Stimulated activated CD4-positive, alpha-beta T cell treated with anti-CD3 and anti-CD28 coated beads, TNF-alpha, amount 100 ng/mL, for 1 hour (primary cell): ENCODE results near the gene PIMREG.

Experiments used
- DNase-seq, 3 donors: peaks; one replicate each; pipeline ENCODE4 v3.0.0-alpha.2; 2020; ENCODE audit warnings: low read depth in 3 of 3, low spot score in 1 of 3

The PIMREG gene, protein sequence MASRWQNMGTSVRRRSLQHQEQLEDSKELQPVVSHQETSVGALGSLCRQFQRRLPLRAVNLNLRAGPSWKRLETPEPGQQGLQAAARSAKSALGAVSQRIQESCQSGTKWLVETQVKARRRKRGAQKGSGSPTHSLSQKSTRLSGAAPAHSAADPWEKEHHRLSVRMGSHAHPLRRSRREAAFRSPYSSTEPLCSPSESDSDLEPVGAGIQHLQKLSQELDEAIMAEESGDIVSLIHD

GRCh38 chr17:6443692-6444570 lies at the start of gene PIMREG:
Gene PIMREG (plus strand): TSS chr17:6444455. CDS start chr17:6445111, 656 bp downstream.
- DNase-seq = peak; percentile 73 to 91 (median 81)

GRCh38 chr17:6398955-6399354 lies 45.3 kb upstream of the PIMREG start:
- DNase-seq = no peak

DNA sequence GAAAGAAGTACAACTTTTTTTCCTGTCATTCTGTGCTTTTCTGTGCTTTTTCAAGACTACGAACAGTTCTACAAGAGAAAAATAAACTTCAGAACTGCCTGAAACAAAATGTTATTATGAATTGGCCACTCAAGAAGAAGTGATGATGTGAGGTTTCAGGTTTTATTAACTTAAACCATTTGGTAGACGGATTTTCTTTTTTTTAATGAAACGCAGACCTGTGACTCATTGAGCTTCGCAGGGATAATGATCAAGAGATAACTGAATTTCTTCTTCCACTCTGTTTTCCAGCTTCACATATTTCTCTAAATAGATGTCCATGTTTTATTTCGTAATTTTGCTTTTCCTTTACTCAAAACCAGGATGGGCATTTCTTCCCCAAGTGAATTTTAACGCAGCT lies 42.0 kb upstream of the PIMREG start:
- DNase-seq = no peak

- DNase-seq = no peak
Observed at GRCh38 chr17:6408276-6408675, 36.0 kb upstream of the PIMREG start.

DNA sequence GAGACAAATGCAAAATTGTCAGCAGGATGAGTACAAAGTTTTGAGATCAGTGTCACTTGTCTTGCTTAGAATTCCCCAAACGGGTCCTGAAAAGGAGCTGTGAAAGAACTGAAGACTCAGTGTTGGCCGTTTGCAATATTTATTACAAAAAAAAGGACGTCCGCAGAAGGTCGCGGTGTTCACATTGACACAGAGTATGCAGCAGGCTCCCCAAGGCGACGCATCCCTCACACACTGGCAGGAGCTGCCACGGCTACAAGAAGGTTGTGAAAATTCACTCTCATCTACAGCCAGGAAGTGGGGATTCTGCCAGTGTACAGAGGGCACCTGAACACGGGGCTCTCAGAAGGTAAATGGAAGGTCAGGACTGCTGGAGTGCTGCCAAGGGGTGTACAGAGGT lies 35.5 kb upstream of the PIMREG start:
- no peak for DNase-seq

DNA sequence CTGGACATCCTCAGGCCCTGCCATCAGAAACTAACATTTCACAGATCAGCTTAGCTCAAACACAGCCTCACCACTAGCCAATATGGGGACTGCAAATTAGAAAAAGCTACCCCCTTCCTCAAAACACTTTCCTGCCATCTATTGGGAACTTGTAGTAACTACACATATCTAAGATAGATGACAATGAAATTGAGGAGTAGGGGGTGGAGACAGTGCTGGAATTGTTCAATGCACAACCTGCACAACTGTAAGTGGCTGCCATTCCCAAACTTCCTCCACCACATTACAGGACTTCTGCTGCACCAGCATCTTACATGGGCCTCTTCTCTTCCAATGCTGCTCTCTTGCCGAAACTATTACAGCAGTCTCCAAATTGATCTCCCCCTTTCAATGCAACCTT lies 31.2 kb upstream of the PIMREG start:
- no peak for DNase-seq

GRCh38 chr17:6415616-6416015 lies 28.6 kb upstream of the PIMREG start:
- no peak for DNase-seq

- DNase-seq = no peak
Observed at GRCh38 chr17:6420173-6420641, 24.0 kb upstream of the PIMREG start.

DNA sequence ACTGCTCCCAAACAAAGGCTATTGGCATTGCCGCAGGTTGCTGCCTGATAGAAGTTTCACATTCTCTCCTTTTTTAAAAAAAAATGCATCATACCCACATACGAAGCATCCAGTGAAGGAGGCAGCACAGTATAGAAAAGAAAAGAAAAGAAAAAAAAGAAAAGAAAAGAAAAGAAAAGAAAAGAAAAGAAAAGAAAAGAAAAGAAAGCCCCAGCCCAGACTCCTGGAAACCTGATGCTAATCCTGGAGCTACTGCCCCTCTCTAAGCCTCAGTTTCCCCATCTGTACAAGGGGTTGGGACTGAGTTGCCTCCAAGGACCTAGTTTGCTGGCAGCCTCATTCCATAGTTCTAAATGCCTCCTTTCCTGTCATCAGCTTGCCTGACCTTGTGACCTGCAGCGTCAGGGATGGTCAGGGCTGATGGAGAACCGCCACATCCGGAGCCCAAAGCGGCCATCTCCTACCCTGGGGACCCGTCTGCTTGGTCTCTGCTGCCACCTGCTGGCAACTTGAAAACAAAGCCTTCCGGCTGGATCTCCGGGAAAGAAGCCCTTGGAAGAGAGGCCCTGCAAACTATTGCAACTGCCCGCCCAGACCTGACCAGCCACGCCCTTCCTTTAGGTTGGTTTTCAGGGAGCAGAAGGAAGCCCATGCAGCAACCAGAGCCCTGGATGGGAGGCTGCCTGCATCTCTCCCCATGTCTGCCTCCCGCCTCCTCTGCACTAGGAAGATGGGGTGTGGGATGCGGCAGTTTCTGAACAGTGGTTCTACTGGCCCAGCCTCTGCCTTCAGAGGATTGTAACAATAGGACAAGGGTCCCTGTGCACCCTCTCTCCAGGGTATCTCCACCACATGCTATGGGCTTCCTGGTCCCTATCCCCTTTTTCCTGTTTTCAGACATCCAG lies 22.3 kb upstream of the PIMREG start:
- DNase-seq = peak; percentile 26 to 64 (median 47)

GRCh38 chr17:6422654-6423241 lies 21.5 kb upstream of the PIMREG start:
- no peak for DNase-seq

- no peak for DNase-seq
Observed at GRCh38 chr17:6423931-6424330, 20.3 kb upstream of the PIMREG start.

DNA sequence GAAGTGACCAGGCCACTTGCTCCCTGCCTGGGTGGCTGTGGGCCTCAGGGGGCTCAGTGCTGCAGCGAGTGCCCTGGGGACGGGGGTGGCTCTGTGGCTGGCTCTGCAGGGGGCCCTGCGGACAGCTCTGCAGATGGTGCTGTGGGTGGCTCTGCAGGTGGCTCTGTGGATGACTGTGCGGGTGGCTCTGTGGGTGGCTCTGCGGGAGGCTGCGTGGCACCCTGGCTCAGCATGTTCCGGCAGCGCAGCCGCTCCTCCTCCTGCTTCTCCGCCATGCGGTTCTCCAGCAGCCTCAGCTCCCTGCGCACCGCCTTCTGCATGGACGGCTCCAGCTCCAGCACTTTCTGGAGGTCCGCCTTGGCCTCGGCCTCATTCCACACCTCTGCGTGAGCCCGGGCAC lies 18.8 kb upstream of the PIMREG start:
- no peak for DNase-seq

DNA sequence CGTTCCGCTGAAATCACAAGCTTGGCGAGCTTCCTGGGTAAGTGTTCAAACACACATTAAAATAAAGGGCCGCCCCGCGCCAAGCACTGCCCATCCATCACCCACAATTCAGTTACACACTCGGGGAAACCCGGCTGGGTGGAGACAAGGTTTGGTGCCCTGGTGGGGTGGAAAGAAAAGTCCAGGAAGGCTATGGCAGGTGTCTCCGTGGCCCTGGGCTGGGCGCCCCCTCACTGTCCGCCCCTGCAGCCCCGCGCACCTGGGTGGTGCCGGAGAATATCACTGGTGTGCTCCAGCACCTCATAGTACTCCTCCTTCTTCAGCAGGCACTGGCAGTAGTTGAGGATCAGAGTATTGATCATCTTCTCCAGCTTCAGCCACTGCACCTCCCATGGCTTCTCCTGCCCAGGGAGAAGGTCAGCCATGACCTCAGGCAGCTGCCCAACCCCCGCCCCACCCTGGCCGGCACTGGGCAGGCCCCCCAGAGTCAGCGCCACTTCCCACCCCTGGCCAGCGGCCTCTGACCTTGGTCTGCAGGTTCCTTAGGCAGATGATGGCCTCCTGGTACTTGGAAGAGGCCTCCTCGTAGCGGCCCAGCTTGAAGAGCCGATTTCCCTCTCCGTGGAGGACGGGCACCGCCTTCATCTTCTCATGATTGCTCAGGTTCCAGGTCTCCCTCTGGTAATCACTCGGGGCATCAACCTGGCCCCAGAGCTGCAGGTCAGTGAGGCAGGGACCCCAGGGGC lies 17.7 kb upstream of the PIMREG start:
- no peak for DNase-seq

DNA sequence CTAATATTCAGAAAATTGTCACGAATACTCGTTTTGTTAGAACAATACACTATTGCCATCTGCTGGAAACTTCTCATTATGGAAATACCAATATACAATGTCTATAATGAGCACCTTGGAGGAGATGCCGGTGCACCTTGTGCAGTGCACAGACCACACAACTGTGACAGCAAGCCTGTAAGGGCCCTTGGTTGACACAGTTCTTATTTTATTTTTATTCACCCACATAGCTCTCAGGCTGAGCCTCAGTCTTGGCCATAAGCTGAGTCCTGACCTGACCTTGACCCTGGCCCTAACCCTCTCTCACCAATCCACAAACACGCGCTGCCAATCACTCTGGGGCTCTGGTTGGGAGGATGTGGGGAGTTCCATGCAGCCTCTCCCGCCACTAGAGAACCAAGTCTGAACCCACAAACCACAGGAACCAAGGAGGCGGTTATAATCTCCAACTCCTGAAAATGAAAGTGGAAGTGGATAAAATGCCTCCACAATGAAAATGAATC lies 16.9 kb upstream of the PIMREG start:
- no peak for DNase-seq

- DNase-seq = no peak
Observed at GRCh38 chr17:6428207-6428965, 15.9 kb upstream of the PIMREG start.

GRCh38 chr17:6429266-6429665 lies 15.0 kb upstream of the PIMREG start:
- DNase-seq = no peak

DNA sequence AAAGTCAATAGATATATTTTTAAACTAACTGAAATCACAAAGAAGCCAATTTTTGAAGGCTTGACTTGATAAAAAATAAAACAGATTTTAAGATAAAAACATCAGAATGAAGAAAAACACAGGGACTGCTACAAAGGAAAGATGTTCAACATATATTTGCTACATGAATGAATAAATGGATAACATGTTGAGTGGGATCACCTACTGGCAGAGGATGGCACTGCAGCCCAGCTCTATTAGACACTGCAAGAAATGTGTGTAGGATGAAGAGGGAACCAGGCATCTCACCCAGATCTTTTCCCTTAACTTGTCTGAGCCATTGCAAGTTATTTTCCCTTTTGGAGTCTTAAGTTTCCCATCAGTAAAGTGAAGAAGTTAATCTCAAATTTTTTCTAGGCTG lies 13.5 kb upstream of the PIMREG start:
- DNase-seq = no peak

DNA sequence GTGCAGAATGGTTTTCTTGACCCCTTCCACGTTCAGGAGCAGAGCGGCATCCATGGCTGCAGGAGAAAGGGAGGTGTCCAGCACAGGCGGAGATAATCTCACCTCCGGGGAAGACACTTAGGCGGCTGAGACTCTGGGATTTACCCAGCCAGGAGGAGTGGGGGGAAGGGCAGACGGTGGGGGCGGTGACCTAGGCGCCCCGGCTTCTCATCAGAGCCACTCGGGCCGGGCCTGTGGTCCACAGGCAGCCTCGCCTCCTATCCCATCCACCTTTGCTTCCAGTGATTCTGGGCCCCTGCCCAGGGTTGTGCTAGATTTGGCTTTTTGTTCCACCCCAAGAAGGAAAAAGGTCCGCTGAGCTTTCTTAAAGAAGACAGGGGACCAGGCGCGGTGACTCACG lies 9.2 kb upstream of the PIMREG start, which contains the start of gene AIPL1:
Gene AIPL1 (minus strand): TSS at position 71 of the 400 bp plus-strand sequence. CDS start 17 bp downstream, at position 54.
- DNase-seq = no peak

DNA sequence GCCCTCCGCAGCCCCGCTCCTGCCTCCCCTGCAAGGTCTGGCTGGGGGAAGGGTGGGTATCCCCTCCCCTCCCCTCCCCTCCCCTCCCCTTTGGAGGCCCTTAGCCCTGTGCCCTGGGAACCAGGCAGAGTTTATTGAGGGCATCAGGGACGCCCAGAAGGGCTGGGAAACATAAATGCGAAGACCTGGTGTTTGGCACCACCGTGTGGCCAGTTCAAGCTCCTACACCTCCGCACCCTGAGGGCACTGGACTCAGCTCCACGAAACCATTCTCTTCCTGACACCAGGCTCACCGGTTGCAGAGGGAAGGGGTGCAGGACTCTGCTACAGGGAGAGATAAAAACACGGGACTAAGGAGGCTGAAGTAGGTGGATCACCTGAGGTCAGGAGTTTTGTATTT lies 8.3 kb upstream of the PIMREG start:
- peak; percentile 12 to 50 (median 17) for DNase-seq
